Lower leg skin (tissue), 3 donors: ENCODE measurements around the gene SUPT4H1.

ENCODE experiments used
- POLR2A ChIP-seq, 2 donors: fragments of 450-650 bp; IDR thresholded peaks; one replicate each; pipeline ENCODE4 v1.6.1; 2016 to 2017; ENCODE audit warnings: antibody characterized with exemption in 2 of 2, mild to moderate bottlenecking in 1 of 2, moderate library complexity in 1 of 2
- TF ChIP-seq, protein P1 (sequence below), 3 donors: fragments of 450-650 bp; IDR thresholded peaks; one replicate each; pipeline ENCODE4 v1.5.1; 2016; ENCODE audit warnings: antibody characterized with exemption in 3 of 3, mild to moderate bottlenecking in 3 of 3, moderate library complexity in 2 of 3

- TF ChIP-seq, protein P1, sequence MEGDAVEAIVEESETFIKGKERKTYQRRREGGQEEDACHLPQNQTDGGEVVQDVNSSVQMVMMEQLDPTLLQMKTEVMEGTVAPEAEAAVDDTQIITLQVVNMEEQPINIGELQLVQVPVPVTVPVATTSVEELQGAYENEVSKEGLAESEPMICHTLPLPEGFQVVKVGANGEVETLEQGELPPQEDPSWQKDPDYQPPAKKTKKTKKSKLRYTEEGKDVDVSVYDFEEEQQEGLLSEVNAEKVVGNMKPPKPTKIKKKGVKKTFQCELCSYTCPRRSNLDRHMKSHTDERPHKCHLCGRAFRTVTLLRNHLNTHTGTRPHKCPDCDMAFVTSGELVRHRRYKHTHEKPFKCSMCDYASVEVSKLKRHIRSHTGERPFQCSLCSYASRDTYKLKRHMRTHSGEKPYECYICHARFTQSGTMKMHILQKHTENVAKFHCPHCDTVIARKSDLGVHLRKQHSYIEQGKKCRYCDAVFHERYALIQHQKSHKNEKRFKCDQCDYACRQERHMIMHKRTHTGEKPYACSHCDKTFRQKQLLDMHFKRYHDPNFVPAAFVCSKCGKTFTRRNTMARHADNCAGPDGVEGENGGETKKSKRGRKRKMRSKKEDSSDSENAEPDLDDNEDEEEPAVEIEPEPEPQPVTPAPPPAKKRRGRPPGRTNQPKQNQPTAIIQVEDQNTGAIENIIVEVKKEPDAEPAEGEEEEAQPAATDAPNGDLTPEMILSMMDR (IDR thresholded peaks at IDR 0.05): no peak
- TF ChIP-seq POLR2A (IDR thresholded peaks at IDR 0.05): no peak
Measured at GRCh38 chr17:58401287-58401686, 49.3 kb upstream of the SUPT4H1 start.
